GM18858 (cell line): Measurements from ENCODE around the gene PPP1R2.
"Not testable (repeated sequence)": the region's sequence is repeated elsewhere in the genome, so short reads cannot be mapped to it uniquely, and the experiment has no call there.

Source experiments
- ATAC-seq: cut with Tn5 transposase; IDR thresholded peaks from one replicate; pipeline ENCODE4 v1.9.1; 2021; ENCODE audit not compliant: unreplicated experiment

PPP1R2 gene

GRCh38 chr3:195542698-195543499, at the start of gene PPP1R2:
Gene PPP1R2 (minus strand): TSS chr3:195543325. CDS start chr3:195543025, 300 bp downstream.
- peak; percentile 51 for ATAC-seq

GRCh38 chr3:195591852-195592251, 48.7 kb upstream of the PPP1R2 start:
- no peak for ATAC-seq

DNA sequence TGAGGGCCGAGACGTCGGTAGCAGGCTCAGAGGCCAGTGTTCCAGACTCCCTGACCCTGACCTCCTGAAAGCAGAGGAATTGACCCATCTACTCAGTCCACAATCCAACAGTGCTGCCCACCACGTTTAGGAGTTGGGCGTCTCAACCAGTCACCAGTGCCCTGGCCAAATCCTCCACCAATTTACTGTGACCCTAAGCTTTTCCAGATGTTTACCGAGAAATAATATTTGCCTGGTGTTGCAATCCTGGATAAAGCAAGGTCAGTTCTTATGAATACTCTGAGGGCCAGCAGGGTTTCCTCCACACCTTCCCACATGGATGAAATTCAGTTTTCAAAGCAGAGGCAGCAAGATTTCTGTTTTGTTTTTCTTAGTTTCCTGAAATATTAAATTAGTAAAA, 48.1 kb upstream of the PPP1R2 start:
- ATAC-seq: no peak

- not testable (repeated sequence) for ATAC-seq
Measured at GRCh38 chr3:195590381-195590780, 47.3 kb upstream of the PPP1R2 start.

GRCh38 chr3:195589796-195590195, 46.7 kb upstream of the PPP1R2 start:
- not testable (repeated sequence) for ATAC-seq

- no peak for ATAC-seq
Measured at GRCh38 chr3:195587824-195588223, 44.7 kb upstream of the PPP1R2 start.

- ATAC-seq: no peak
Measured at GRCh38 chr3:195587406-195587805, 44.3 kb upstream of the PPP1R2 start.

GRCh38 chr3:195584543-195584870, 41.4 kb upstream of the PPP1R2 start:
- ATAC-seq: no peak

DNA sequence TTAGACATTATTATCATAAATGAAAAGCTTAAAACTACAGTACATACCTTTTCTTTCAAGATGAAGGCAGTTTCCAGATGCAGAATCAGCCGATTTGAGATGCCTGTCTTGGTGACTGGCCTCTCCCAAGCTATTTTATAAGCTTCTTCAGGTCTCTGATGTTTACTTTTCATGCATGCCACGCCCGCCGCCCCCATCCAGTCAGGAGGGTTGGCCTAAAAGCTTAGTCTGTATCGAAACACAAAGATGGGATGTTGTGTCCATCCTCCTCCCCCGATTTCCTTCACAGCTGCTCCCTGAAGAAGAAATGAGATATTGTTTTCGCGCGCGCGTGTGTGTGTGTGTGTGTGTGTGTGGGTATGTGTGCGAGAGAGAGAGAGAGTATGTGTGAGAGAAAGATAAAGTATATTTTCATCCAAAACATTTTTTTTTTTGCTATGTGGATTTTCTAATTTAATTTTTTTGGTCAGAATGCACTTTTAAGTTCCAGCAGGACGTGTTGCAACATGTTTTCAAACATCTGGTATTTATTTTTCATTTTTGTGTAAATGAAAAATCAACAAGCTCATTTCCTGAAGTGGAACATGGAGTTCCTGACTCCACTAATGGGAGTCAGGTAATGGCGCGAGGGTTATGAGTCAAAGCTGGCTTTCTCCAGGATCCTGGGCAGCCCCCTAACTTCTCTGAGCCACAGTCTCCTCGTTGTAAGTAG, 40.9 kb upstream of the PPP1R2 start, which contains the start of gene APOD:
APOD (minus strand) TSS at position 110 of the 712 bp plus-strand sequence. CDS start 4,479 bp downstream, outside the sequence.
- no peak for ATAC-seq

- ATAC-seq: no peak
Measured at GRCh38 chr3:195582947-195583346, 39.8 kb upstream of the PPP1R2 start.

DNA sequence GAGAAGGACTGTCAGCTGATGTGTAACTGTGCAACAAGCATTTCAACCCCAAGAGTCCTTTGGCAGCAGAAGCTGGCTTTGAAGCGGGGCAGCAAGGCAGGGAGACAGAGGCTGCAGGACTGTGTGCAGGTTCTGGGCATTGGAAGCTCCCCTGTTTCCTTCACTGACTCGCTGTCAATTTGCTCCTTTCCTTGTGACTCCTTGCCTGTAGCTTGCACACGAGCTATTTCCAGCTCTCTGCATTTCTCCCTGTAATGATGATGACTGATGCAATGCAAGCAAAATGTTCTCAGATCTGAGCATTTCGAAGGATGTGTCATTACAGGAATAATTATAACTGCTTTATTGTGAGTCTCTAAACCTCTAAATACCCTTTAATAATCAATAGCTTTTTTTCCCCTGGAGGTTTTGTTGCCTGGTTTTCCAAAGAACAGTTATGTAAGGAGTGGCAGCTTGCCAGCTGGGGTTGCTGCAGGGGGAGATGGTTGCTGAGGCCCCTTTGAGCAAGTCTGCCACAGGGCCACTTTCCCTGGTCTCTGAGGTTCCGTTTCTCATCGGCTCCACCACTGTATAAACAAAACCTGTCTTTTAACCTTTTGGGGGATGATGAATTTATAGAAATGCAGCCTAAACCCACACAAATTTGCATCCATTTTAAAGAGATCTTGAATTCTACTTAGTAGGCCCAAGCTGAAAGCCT, 37.8 kb upstream of the PPP1R2 start:
- no peak for ATAC-seq

DNA sequence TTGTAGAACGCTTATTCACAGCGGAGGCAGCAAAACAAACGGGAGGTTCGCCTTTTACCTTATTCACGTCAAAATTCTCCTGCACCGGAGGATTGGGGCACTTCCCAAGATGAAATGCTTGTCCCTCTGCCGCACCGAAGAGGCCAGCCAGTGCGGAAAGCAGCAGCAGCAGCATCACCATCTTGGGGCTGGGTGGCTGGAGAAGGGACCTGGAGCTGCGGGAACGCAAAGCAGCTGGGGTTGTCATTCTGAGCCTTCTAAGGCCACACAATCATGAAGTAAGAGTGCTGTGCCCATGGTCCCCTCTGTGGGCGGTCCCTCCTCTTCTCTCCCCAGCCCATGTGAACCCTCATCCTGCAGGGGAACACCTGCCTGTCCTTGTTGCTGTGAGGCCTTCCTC, 36.2 kb upstream of the PPP1R2 start:
- ATAC-seq: no peak

DNA sequence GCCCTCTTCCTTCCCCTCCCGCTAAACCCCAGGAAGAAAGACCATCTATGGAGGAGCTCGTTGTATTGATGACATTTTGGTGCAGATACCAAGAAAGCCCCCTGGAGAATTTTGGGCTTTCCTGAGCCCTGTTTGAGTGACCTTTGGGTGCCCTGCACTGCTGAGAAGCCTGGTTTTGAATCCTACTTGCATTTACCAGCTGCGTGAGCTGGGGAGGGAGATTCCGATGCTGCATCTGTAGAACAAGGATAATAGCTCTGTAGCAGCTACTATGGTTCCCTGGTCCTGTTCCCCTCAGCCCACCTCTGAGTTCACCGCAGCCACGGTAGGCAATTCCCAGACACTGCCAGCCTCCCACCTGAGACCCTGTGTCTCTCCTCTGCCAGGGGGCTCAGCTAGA, 35.4 kb upstream of the PPP1R2 start:
- no peak for ATAC-seq

DNA sequence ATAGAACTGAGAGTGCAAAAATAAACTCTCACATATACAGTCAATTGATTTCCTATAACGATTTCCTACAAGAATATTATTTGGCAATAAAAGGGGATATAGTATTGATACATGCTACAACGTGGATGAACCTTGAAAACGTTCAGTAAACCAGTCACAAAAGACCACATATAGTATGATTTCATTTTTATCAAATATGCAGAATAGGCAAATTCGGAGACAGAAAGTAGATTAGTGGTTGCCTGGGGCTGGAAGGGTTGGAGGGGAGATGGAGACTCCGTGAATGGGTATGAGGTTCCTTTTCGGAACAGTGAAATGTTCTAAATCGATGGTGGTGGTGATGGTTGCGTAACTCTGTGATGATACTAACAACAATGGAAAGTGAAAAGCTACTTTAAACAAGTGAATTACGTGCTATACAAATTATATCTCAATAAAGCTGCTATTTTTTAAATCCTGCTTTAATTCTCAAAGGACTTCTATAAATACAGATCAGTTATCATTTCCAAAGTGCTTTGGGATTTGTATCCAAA, 34.6 kb upstream of the PPP1R2 start:
- no peak for ATAC-seq

DNA sequence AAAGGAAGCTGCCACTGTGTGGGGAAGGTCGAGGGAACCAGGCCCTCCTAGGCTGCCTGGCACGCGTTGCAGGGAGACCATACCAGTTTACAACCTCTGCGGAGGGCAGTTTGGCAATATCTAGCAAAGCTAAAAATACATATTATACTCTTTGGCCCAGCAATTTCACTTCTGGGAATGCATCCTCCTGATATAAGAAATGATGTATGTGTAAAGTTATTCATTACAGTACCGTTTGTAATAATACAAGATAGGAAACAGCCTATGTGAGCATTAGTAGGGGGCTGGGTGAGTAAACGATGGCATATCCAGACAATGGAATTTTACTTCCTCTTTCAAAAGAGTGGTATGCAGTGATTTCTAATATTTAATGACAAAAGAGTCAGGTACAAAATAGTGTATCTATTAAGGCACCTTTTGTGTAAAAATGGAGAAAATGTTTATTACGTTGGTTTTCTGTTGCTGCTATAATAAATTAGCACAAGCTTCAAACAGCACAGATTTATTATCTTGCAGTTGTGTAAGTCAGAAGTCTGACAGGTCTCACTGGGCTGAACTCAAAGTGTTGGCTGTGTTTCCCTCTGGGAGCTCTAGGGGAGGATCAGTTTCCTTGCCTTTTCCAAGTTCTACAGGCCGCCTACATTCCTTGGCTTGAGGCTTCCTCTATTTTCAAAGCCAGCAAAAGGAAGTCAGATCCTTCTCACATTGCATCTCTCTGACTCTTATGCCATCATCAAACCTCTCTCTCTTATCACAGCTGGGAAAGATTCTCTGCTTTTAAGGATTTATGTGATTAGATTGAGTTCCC, 31.6 kb upstream of the PPP1R2 start:
- ATAC-seq: no peak

DNA sequence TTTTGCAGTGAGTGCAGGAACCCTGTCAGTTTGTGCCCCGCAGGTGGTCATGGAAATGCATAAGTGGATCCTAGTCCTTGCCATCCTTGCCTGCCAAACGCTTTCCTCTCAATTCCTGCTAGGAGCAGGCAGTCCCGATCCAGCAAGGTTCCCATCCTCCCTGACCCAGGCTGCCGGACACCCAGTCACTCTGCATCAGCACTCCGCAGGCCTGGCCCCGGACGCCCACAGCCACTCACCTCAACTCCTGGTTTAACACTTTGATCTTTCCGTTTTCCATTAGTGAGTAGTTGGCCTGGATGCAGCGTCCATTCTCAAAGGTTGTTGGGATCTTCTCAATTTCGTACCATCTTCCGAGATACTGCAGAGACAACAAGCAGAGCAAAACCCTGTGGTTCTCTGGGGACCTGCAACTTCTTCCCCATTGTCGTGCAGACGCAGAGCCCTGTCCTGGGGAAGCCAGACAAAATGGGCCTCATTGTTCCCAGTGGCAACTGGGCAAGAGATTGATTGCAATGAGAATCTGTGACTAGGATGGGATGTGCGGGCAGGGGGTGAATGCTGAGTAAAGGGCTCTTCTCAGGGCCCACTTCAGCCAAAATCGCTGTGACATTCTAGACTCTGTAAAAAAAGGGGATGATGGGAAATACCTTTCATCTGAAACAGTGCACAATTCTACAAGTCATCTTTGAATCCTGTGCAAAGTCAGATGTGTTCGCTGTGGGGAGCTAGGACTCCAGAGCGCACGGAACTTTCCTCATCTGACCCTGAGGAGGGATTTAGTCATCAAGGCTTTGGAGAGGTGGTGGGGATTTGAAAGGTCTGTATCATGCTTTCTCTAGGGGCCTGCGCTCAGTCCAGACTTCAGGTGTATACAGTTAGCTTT, 30.7 kb upstream of the PPP1R2 start:
- no peak for ATAC-seq

DNA sequence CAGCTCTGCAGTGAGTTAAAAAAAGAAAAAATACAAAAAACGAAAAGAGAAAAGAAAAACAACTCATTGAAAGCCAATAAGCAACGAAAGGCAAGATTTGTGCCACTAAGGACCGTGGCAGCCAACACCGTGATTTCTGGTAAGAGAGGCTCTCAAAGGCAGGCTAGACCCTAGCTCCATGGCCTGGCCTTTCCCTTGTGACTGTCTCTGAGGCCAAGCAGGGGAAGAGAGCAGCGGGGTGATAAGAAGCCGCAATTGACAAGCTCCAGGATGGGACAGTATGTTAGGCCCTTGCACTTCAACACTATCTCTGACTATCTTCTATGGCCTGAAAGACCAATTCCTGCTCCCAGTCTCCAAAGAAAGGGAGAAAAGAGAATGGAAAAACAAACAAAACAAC, 28.2 kb upstream of the PPP1R2 start:
- ATAC-seq: no peak

- ATAC-seq: no peak
Measured at GRCh38 chr3:195570912-195571311, 27.8 kb upstream of the PPP1R2 start.

DNA sequence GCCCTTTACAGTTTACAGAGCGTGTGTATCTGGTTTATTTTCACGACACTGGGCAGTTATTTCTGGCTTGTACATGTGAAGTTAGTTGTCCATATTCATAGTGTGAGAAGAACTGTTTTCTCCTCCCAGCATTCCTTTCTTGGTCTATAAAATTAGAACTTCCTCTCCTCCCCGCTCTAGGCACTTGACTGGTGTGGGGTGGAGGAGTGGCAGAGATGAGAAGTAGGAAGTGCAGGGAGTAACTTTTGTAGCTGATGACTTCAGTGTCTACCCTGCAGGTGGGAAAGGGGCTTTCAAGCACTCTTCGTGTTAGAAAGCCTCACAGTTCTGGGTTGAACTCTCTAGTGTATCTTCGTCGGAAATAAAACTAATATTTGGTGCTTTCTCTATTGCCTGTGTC, 27.2 kb upstream of the PPP1R2 start:
- ATAC-seq: no peak

DNA sequence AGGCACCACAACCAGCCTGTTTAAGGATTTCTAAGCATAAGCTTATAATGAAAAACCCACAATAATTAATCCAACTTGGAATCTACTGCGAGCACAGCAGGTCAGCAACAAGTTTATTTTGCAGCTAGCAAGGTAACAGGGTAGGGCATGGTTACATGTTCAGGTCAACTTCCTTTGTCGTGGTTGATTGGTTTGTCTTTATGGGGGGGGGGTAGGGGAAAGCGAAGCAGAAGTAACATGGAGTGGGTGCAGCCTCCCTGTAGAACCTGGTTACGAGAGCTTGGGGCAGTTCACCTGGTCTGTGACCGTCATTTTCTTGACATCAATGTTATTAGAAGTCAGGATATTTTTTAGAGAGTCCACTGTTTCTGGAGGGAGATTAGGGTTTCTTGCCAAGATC, 25.5 kb upstream of the PPP1R2 start:
- no peak for ATAC-seq
